NOMO-1 treated with DMSO at 0.1 percent for 48 hours (cell line): ENCODE results near the gene DIS3L2.

Source experiments
- DNase-seq: peaks from one replicate; lab custom pipeline; 2025; ENCODE audit not compliant: unreplicated experiment; lab: John Stamatoyannopoulos, UW

Gene DIS3L2

GRCh38 chr2:232340171-232340935, 378.8 kb downstream of the DIS3L2 start:
- DNase-seq: no peak

GRCh38 chr2:232341061-232341738, 379.7 kb downstream of the DIS3L2 start:
- DNase-seq: no peak

- no peak for DNase-seq
Measured at GRCh38 chr2:232341739-232342126, 380.2 kb downstream of the DIS3L2 start.

GRCh38 chr2:232342635-232343565, 381.4 kb downstream of the DIS3L2 start:
- DNase-seq: no peak

GRCh38 chr2:232343821-232344220, 382.3 kb downstream of the DIS3L2 start:
- no peak for DNase-seq

GRCh38 chr2:232345251-232345650, 383.7 kb downstream of the DIS3L2 start:
- no peak for DNase-seq

- DNase-seq: no peak
Measured at GRCh38 chr2:232347369-232347768, 385.9 kb downstream of the DIS3L2 start.

- DNase-seq: no peak
Measured at GRCh38 chr2:232348936-232349335, 387.4 kb downstream of the DIS3L2 start.

- DNase-seq: no peak
Measured at GRCh38 chr2:232349546-232349945, 388.0 kb downstream of the DIS3L2 start.

GRCh38 chr2:232349946-232350635, 388.6 kb downstream of the DIS3L2 start:
- DNase-seq: no peak

GRCh38 chr2:232350804-232351685, 389.5 kb downstream of the DIS3L2 start:
- DNase-seq: no peak

GRCh38 chr2:232351686-232352510, 390.4 kb downstream of the DIS3L2 start:
- DNase-seq: no peak

- no peak for DNase-seq
Measured at GRCh38 chr2:232352511-232353091, 391.1 kb downstream of the DIS3L2 start.

- no peak for DNase-seq
Measured at GRCh38 chr2:232353096-232353495, 391.6 kb downstream of the DIS3L2 start.

- DNase-seq: no peak
Measured at GRCh38 chr2:232353660-232354059, 392.1 kb downstream of the DIS3L2 start.

GRCh38 chr2:232354069-232354468, 392.6 kb downstream of the DIS3L2 start:
- no peak for DNase-seq

- DNase-seq: no peak
Measured at GRCh38 chr2:232361646-232362045, 400.1 kb downstream of the DIS3L2 start.

- no peak for DNase-seq
Measured at GRCh38 chr2:232362174-232362900, 400.8 kb downstream of the DIS3L2 start.
